Activated B cell treated with CpG ODN at 0.5 μM for 24 hours (primary cell): ENCODE data around the gene VPS50. TPM values are rescaled to one million over a fixed set of nuclear protein-coding genes. Genes with fewer than 3 reads are reported as not detected.

Experiments
- ATAC-seq: fragments of 200-7000 bp; cut with Tn5 transposase; one replicate; pipeline ENCODE4 v1.10.0; 2021; ENCODE audit warnings: low read depth, mild to moderate bottlenecking, moderate library complexity
- CTCF ChIA-PET: fragments of 350-600 bp; sonication (Branson Sonifier 250); formaldehyde crosslinking; loops from one replicate; lab custom pipeline; 2021; ENCODE audit warnings: antibody characterized with exemption; lab: Charles Lee
- POLR2A ChIA-PET: fragments of 350-600 bp; sonication (Branson Sonifier 250); formaldehyde crosslinking; loops from one replicate; lab custom pipeline; 2021; ENCODE audit warnings: antibody characterized with exemption; lab: Charles Lee
- DNase-seq: peaks from one replicate; pipeline ENCODE4 v3.0.0; 2022
- H3K27ac Mint-ChIP-seq: one replicate; pipeline ENCODE4 v1.8.0; 2020; ENCODE audit warnings: mixed read lengths
- H3K27me3 Mint-ChIP-seq: one replicate; pipeline ENCODE4 v1.8.0; 2021; ENCODE audit warnings: mixed read lengths
- H3K36me3 Mint-ChIP-seq: one replicate; pipeline ENCODE4 v1.8.0; 2021; ENCODE audit warnings: low read depth, mixed read lengths
- H3K4me1 Mint-ChIP-seq: one replicate; pipeline ENCODE4 v1.8.0; 2021; ENCODE audit warnings: mixed read lengths
- H3K4me3 Mint-ChIP-seq: one replicate; pipeline ENCODE4 v1.8.0; 2020; ENCODE audit warnings: mild to moderate bottlenecking, mixed read lengths
- H3K9me3 Mint-ChIP-seq: one replicate; pipeline ENCODE4 v1.8.0; 2020; ENCODE audit warnings: mixed read lengths
- CTCF ChIP-seq: fragments of 200-600 bp; IDR thresholded peaks from one replicate; pipeline ENCODE4 v1.8.0; 2022; ENCODE audit warnings: antibody characterized with exemption, mild to moderate bottlenecking
- intact Hi-C: fragments of 100-400 bp; cut with micrococcal nuclease; formaldehyde crosslinking; loops from one replicate; pipeline ENCODE4 v1.15.1; 2024
- total RNA-seq: library from RNA; stranded (reverse); gene quantifications from 2 replicates; pipeline ENCODE4 v1.2.3, GENCODE V29; 2022

Gene VPS50
- 29.2 and 43.7 TPM in 2 replicates for total RNA-seq

GRCh38 chr7:93231799-93232672 is at the start of gene VPS50:
TSS of gene VPS50 (plus strand) at chr7:93232366. CDS start at chr7:93232468, 102 bp downstream.
- intact Hi-C loops, result loop anchor here (1.0 to 5.0 kb wide), 16 partner anchors 85 to 1425 kb away; partner anchors contain the start of genes ANKIB1, BET1, CYP51A1 and FAM133B
- H3K4me3 Mint-ChIP-seq, result peak within 1 kb of the TSS; percentile 100
- peak within 1 kb of the TSS; percentile 98 for H3K27ac Mint-ChIP-seq
- DNase-seq (peak; percentile 74), ATAC-seq (peak; percentile 97)
- ChIA-PET POLR2A (interaction anchor here (0.6 to 1.8 kb wide), 12 partner anchors 21 to 1199 kb away, joined by 3 to 10 read pairs (median 4); partner anchors contain the start of genes PEX1, RBM48, SAMD9 and SAMD9L), CTCF (interaction anchor here (0.6 to 2.0 kb wide), 3 partner anchors 8 to 36 kb away, joined by 3 to 9 read pairs (median 3); no protein-coding TSS in a partner anchor)
- TF ChIP-seq CTCF, result no peak
- peaks cover 8% of the 10 kb centered on the region for H3K36me3 Mint-ChIP-seq
- H3K9me3 Mint-ChIP-seq, result no peaks in the 10 kb centered on the region
- no peaks in the 10 kb centered on the region for H3K27me3 Mint-ChIP-seq
- H3K4me1 Mint-ChIP-seq, result peaks cover 22% of the 10 kb centered on the region

- ChIA-PET POLR2A (interaction anchor here (0.6 kb wide), 1 partner anchor 33 kb away, joined by 3 read pairs; no protein-coding TSS in a partner anchor), CTCF (interaction anchor here (0.8 kb wide), 1 partner anchor 42 kb away, joined by 3 read pairs; no protein-coding TSS in a partner anchor)
Measured at GRCh38 chr7:93185303-93186027, 46.7 kb upstream of the VPS50 start.

GRCh38 chr7:93188870-93189634 is 43.1 kb upstream of the VPS50 start:
- Mint-ChIP-seq H3K27me3 (peaks cover 30% of the 10 kb centered on the region), H3K27ac (no peak overlapping the region), H3K36me3 (no peaks in the 10 kb centered on the region), H3K4me1 (no peaks in the 10 kb centered on the region), H3K9me3 (no peaks in the 10 kb centered on the region), H3K4me3 (no peak overlapping the region)
- no peak for TF ChIP-seq CTCF
- ATAC-seq (no peak), DNase-seq (no peak)
- intact Hi-C loops, result no loop called here
- POLR2A ChIA-PET, result no interaction called here
- CTCF ChIA-PET, result no interaction called here

More at GRCh38 chr7:93185303-93186027, 46.7 kb upstream of the VPS50 start:
- TF ChIP-seq CTCF, result no peak
- DNase-seq, result no peak
- Mint-ChIP-seq H3K36me3 (no peaks in the 10 kb centered on the region), H3K27ac (no peak overlapping the region), H3K27me3 (peaks cover 27% of the 10 kb centered on the region), H3K4me1 (no peaks in the 10 kb centered on the region), H3K4me3 (no peak overlapping the region), H3K9me3 (no peaks in the 10 kb centered on the region)
- intact Hi-C loops, result no loop called here
- no peak for ATAC-seq

GRCh38 chr7:93194386-93194785 is 37.8 kb upstream of the VPS50 start:
- ChIA-PET CTCF (no interaction called here), POLR2A (no interaction called here)
- DNase-seq (no peak), ATAC-seq (no peak)
- no peak overlapping the region for H3K4me3 Mint-ChIP-seq
- H3K36me3 Mint-ChIP-seq, result no peaks in the 10 kb centered on the region
- intact Hi-C loops, result no loop called here
- H3K27me3 Mint-ChIP-seq, result peaks cover 16% of the 10 kb centered on the region
- H3K27ac Mint-ChIP-seq, result no peak overlapping the region
- no peaks in the 10 kb centered on the region for H3K9me3 Mint-ChIP-seq
- peaks cover 8% of the 10 kb centered on the region for H3K4me1 Mint-ChIP-seq
- TF ChIP-seq CTCF, result no peak
